ELR (cell line): Measurements from ENCODE around the gene KIF21B.

Source experiments
- DNase-seq: peaks from one replicate; pipeline ENCODE4 v3.0.0-alpha.2; 2015; ENCODE audit warnings: low read depth

The KIF21B gene

GRCh38 chr1:201019321-201019977, 4.1 kb downstream of the KIF21B start:
- peak; percentile 66 for DNase-seq

GRCh38 chr1:201017828-201018163, 5.7 kb downstream of the KIF21B start:
- no peak for DNase-seq

GRCh38 chr1:201016943-201017827, 6.3 kb downstream of the KIF21B start:
- no peak for DNase-seq

GRCh38 chr1:201016211-201016651, 7.3 kb downstream of the KIF21B start:
- peak; percentile 17 for DNase-seq

- DNase-seq: no peak
Measured at GRCh38 chr1:201015551-201016091, 7.9 kb downstream of the KIF21B start.

GRCh38 chr1:201014816-201015200, 8.7 kb downstream of the KIF21B start:
- no peak for DNase-seq

GRCh38 chr1:201013991-201014815, 9.3 kb downstream of the KIF21B start:
- no peak for DNase-seq

- no peak for DNase-seq
Measured at GRCh38 chr1:201013031-201013485, 10.5 kb downstream of the KIF21B start.

GRCh38 chr1:201011616-201012015, 11.9 kb downstream of the KIF21B start:
- no peak for DNase-seq

GRCh38 chr1:201009962-201010645, 13.4 kb downstream of the KIF21B start:
- no peak for DNase-seq

GRCh38 chr1:201008666-201009360, 14.7 kb downstream of the KIF21B start:
- no peak for DNase-seq

GRCh38 chr1:201007481-201007880, 16.0 kb downstream of the KIF21B start:
- no peak for DNase-seq

GRCh38 chr1:201006450-201006849, 17.1 kb downstream of the KIF21B start:
- DNase-seq: no peak

- DNase-seq: no peak
Measured at GRCh38 chr1:201004732-201005131, 18.8 kb downstream of the KIF21B start.

GRCh38 chr1:201004154-201004553, 19.4 kb downstream of the KIF21B start:
- DNase-seq: no peak

- no peak for DNase-seq
Measured at GRCh38 chr1:201002510-201002909, 21.0 kb downstream of the KIF21B start.

- no peak for DNase-seq
Measured at GRCh38 chr1:201001962-201002361, 21.6 kb downstream of the KIF21B start.

GRCh38 chr1:201000391-201000790, 23.1 kb downstream of the KIF21B start:
- DNase-seq: no peak

GRCh38 chr1:200999667-201000066, 23.8 kb downstream of the KIF21B start:
- no peak for DNase-seq

- DNase-seq: no peak
Measured at GRCh38 chr1:200998323-200998722, 25.2 kb downstream of the KIF21B start.
